ENCODE measurements around the gene TDP1. TPM values are rescaled to one million over a fixed set of nuclear protein-coding genes. Genes with fewer than 3 reads are reported as not detected.

The TDP1 gene
- total and polyA plus RNA-seq, 9 of the 15 experiments (the other 6 are each of a cell fraction or from before 2014, with no cell fraction given) = 21.4 to 41.6 (median 32.3) TPM

- no peak for ATAC-seq
- Histone ChIP-seq H3K4me3 (no peak overlapping the region), H3K36me3 (ENCODE audit: control insufficient read depth, insufficient read depth, low read length) (peaks cover 19% of the 10 kb centered on the region; the same call in 1 of the 3 replicates), H2AFZ (ENCODE audit: low read depth, low read length) (no peak overlapping the region), H3K4me2 (ENCODE audit: insufficient read depth, low read length) (no peak overlapping the region), H3K9ac (ENCODE audit: insufficient read depth in 1 of 2, low read depth in 2 of 2, low read length in 2 of 2) (no peak overlapping the region), H3K27me3 (ENCODE audit: control insufficient read depth in 2 of 2, insufficient read depth in 2 of 2, low read length in 2 of 2) (no peaks in the 10 kb centered on the region), H3K79me2 (ENCODE audit: control insufficient read depth, insufficient read depth, low read length) (no peaks in the 10 kb centered on the region), H3K27ac (ENCODE audit: extremely low read depth, low read depth, low read length) (no peak overlapping the region), H3K9me1 (ENCODE audit: control insufficient read depth, insufficient read depth, low read length) (no peaks in the 10 kb centered on the region), H4K20me1 (replicated peaks; ENCODE audit: control insufficient read depth, insufficient read depth, low read length) (no peaks in the 10 kb centered on the region), H3K9me3 (replicated peaks; ENCODE audit: control insufficient read depth, insufficient read depth, low read depth, low read length) (no peaks in the 10 kb centered on the region), H3K4me1 (replicated peaks in 1 of 2; ENCODE audit: control insufficient read depth in 2 of 2, insufficient read depth in 2 of 2, low read length in 2 of 2) (no peaks in the 10 kb centered on the region)
- no peak for FAIRE-seq
- no TSS peak for BruUV-seq (replicated peaks)
- POLR2A ChIA-PET = interaction anchor here (0.9 kb wide), 1 partner anchor 14 kb away, joined by 3 read pairs; no protein-coding TSS in a partner anchor
- no peak for DNase-seq (ENCODE audit: extremely low read depth in 1 of 4, low spot score in 3 of 4)
- in situ Hi-C loops (cut with MboI) = no loop called here
- CTCF ChIA-PET (ENCODE audit: low intra/inter-chr PET ratio) = no interaction called here
- 46% methylated on average over 2 of the region's 2 CpGs for WGBS (ENCODE audit: insufficient coverage, low coverage, missing lambda C conversion rate)
- intact Hi-C loops (cut with micrococcal nuclease) = no loop called here
- TF ChIP-seq ZNF354B (CRISPR knock-in tag; IDR thresholded peaks at IDR 0.05) = no peak
- TF ChIP-seq SNRNP70 (optimal IDR thresholded peaks at IDR 0.05; ENCODE audit: low read depth, low read length) = no peak
- TF ChIP-seq ZBED1 (IDR thresholded peaks at IDR 0.05) = no peak
- no peak for TF ChIP-seq CTBP1 (IDR thresholded peaks at IDR 0.05; ENCODE audit: borderline replicate concordance)
- no peak for TF ChIP-seq GTF2E2 (tag; IDR thresholded peaks at IDR 0.05)
- no peak for TF ChIP-seq CHD7 (IDR thresholded peaks at IDR 0.05; ENCODE audit: low read depth, low read length)
- no peak for TF ChIP-seq SUPT5H (IDR thresholded peaks at IDR 0.05)
- TF ChIP-seq TOE1 (IDR thresholded peaks at IDR 0.05; ENCODE audit: borderline replicate concordance) = no peak
- TF ChIP-seq TOE1 (CRISPR knock-in tag; IDR thresholded peaks at IDR 0.05; ENCODE audit: borderline replicate concordance, low read depth) = no peak
- no peak for TF ChIP-seq ATF4 (CRISPR knock-in tag; IDR thresholded peaks at IDR 0.05)
- no peak for TF ChIP-seq RUNX1 (IDR thresholded peaks at IDR 0.05; ENCODE audit: low read depth)
Observed at GRCh38 chr14:90045616-90046015, 89.9 kb downstream of the TDP1 start.
